Measurements from ENCODE around the gene RAB30. TPM values are rescaled to one million over a fixed set of nuclear protein-coding genes. Genes with fewer than 3 reads are reported as not detected.

The RAB30 gene
- total and polyA plus RNA-seq, 2 donors, result 4.5 to 7.5 TPM

- no peak overlapping the region for H3K27ac ChIP-seq (ENCODE audit: low read depth in 1 of 2, low read length in 1 of 2)
- no peaks in the 10 kb centered on the region for H3K36me3 ChIP-seq (ENCODE audit: control insufficient read depth in 2 of 2, insufficient read depth in 2 of 2, low read length in 1 of 2)
- no peaks in the 10 kb centered on the region for H3K27me3 ChIP-seq (ENCODE audit: control insufficient read depth in 2 of 2, insufficient read depth in 1 of 2, low read length in 1 of 2)
- no peaks in the 10 kb centered on the region for H3K9me3 ChIP-seq (ENCODE audit: control insufficient read depth in 2 of 2, insufficient read depth in 1 of 2, low read length in 1 of 2)
- no peak for DNase-seq (ENCODE audit: low read depth in 6 of 9, low spot score in 9 of 9)
- 91% methylated on average over 6 of the region's 6 CpGs for WGBS
- H3K4me1 ChIP-seq (ENCODE audit: control insufficient read depth in 2 of 2, insufficient read depth in 2 of 2, low read length in 2 of 2), result peaks cover 0 to 7% of the 10 kb centered on the region in 2 donors
- H3K4me3 ChIP-seq (ENCODE audit: low read length in 2 of 2), result no peak overlapping the region
Observed at GRCh38 chr11:83035070-83035854, 36.4 kb downstream of the RAB30 start.

- DNase-seq (ENCODE audit: low read depth in 6 of 9, low spot score in 9 of 9), result no peak
- Histone ChIP-seq H3K27ac (ENCODE audit: low read depth in 1 of 2, low read length in 1 of 2) (no peak overlapping the region), H3K9me3 (ENCODE audit: control insufficient read depth in 2 of 2, insufficient read depth in 1 of 2, low read length in 1 of 2) (no peaks in the 10 kb centered on the region), H3K36me3 (ENCODE audit: control insufficient read depth in 2 of 2, insufficient read depth in 2 of 2, low read length in 1 of 2) (no peaks in the 10 kb centered on the region), H3K27me3 (ENCODE audit: control insufficient read depth in 2 of 2, insufficient read depth in 1 of 2, low read length in 1 of 2) (no peaks in the 10 kb centered on the region), H3K4me1 (ENCODE audit: control insufficient read depth in 2 of 2, insufficient read depth in 2 of 2, low read length in 2 of 2) (peaks cover 0 to 7% of the 10 kb centered on the region in 2 donors), H3K4me3 (ENCODE audit: low read length in 2 of 2) (no peak overlapping the region)
Observed at GRCh38 chr11:83034673-83035014, 37.1 kb downstream of the RAB30 start.

DNA sequence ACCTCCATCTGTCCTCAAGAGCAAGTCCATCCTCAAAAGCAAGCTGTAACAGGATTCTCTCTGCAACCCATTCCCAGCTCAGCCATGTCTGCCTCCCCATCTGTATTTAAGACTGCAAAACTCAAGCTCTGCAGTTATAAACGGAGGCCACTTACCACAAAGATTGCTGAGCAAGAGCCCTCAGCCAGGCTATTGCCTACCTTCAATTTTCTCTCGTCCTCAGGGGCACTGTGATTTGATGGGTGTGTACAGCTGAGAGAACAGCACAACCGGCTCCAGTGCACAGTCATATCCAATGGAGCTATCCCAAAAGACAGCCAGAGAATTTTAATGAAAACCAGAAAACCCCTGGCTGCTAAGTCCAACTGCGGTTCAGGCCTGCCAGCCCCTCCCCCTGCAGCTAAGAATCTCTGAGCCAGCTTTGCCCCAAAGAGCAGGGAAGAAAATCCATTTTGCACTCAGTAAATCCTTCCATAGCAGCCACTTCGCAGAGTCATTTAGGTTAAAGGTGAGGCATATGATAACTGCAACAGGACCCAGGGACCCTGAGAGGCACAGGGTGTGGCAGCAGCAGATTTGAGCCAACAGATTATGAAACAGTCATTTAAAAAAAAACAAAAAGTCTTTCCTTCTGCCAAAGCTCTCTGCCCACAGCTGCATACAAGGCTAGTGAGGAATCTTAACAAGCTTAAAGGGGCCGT lies 37.6 kb downstream of the RAB30 start:
- no peak overlapping the region for H3K4me3 ChIP-seq (ENCODE audit: low read length in 2 of 2)
- H3K9me3 ChIP-seq (ENCODE audit: control insufficient read depth in 2 of 2, insufficient read depth in 1 of 2, low read length in 1 of 2), result no peaks in the 10 kb centered on the region
- peak overlapping the region; percentile 58 to 79 for H3K27ac ChIP-seq (ENCODE audit: low read depth in 1 of 2, low read length in 1 of 2)
- H3K4me1 ChIP-seq (ENCODE audit: control insufficient read depth in 2 of 2, insufficient read depth in 2 of 2, low read length in 2 of 2), result peaks cover 0 to 7% of the 10 kb centered on the region in 2 donors
- no peaks in the 10 kb centered on the region for H3K36me3 ChIP-seq (ENCODE audit: control insufficient read depth in 2 of 2, insufficient read depth in 2 of 2, low read length in 1 of 2)
- no peak for DNase-seq (ENCODE audit: low read depth in 6 of 9, low spot score in 9 of 9)
- no peaks in the 10 kb centered on the region for H3K27me3 ChIP-seq (ENCODE audit: control insufficient read depth in 2 of 2, insufficient read depth in 1 of 2, low read length in 1 of 2)
- 88% methylated on average over 6 of the region's 6 CpGs for WGBS

DNA sequence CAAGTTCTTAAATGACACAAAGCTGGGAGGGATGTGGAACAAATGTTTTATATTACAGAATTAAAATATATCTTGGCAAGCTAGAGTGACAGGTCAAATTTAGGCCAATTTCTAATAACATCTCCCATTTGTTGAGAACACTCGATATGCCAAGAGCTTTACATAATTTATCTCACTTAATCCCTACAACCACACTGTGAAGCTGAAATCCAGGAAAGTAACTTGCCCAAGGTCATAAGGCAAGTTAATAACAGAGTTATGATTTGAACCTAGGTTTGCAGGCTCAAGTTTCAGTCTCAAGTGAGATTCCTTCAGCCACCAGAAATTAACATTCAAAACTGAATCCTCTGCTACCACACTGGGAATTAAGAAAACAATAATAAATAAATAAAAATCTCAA lies 38.3 kb downstream of the RAB30 start:
- Histone ChIP-seq H3K27ac (ENCODE audit: low read depth in 1 of 2, low read length in 1 of 2) (peak overlapping the region in 1 of 2 donors; percentile 58), H3K27me3 (ENCODE audit: control insufficient read depth in 2 of 2, insufficient read depth in 1 of 2, low read length in 1 of 2) (no peaks in the 10 kb centered on the region), H3K36me3 (ENCODE audit: control insufficient read depth in 2 of 2, insufficient read depth in 2 of 2, low read length in 1 of 2) (no peaks in the 10 kb centered on the region), H3K4me1 (ENCODE audit: control insufficient read depth in 2 of 2, insufficient read depth in 2 of 2, low read length in 2 of 2) (peaks cover 0 to 7% of the 10 kb centered on the region in 2 donors), H3K4me3 (ENCODE audit: low read length in 2 of 2) (no peak overlapping the region), H3K9me3 (ENCODE audit: control insufficient read depth in 2 of 2, insufficient read depth in 1 of 2, low read length in 1 of 2) (no peaks in the 10 kb centered on the region)
- DNase-seq (ENCODE audit: low read depth in 6 of 9, low spot score in 9 of 9), result no peak
- 97% methylated on average over 1 of the region's 1 CpG for WGBS

DNA sequence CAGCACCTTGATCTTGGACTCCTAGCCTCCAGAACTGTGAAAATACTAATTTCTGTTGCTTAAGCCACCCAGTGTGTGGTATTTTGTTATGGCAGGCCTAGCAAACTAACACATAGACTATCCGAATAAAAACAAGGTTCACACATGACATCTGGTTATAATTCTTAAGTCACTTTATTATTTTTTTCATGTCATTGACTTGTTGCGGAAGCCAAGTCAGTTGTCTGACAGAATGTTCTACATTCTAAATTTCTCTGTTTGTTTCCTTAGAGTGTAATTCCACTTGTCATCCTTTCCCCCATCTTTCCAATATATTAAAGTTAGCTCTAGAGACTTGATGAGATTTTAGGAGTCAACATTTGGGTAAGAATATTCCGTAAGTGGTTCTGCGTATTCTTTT lies 40.6 kb downstream of the RAB30 start:
- H3K4me1 ChIP-seq (ENCODE audit: control insufficient read depth in 2 of 2, insufficient read depth in 2 of 2, low read length in 2 of 2), result peaks cover 0 to 7% of the 10 kb centered on the region in 2 donors
- no peaks in the 10 kb centered on the region for H3K9me3 ChIP-seq (ENCODE audit: control insufficient read depth in 2 of 2, insufficient read depth in 1 of 2, low read length in 1 of 2)
- DNase-seq (ENCODE audit: low read depth in 6 of 9, low spot score in 9 of 9), result no peak
- H3K4me3 ChIP-seq (ENCODE audit: low read length in 2 of 2), result no peak overlapping the region
- H3K36me3 ChIP-seq (ENCODE audit: control insufficient read depth in 2 of 2, insufficient read depth in 2 of 2, low read length in 1 of 2), result no peaks in the 10 kb centered on the region
- no peaks in the 10 kb centered on the region for H3K27me3 ChIP-seq (ENCODE audit: control insufficient read depth in 2 of 2, insufficient read depth in 1 of 2, low read length in 1 of 2)
- no peak overlapping the region for H3K27ac ChIP-seq (ENCODE audit: low read depth in 1 of 2, low read length in 1 of 2)
- WGBS, result 98% methylated on average over 4 of the region's 4 CpGs

GRCh38 chr11:83027794-83028193 lies 43.9 kb downstream of the RAB30 start:
- H3K4me1 ChIP-seq (ENCODE audit: control insufficient read depth in 2 of 2, insufficient read depth in 2 of 2, low read length in 2 of 2), result peaks cover 0 to 3% of the 10 kb centered on the region in 2 donors
- H3K36me3 ChIP-seq (ENCODE audit: control insufficient read depth in 2 of 2, insufficient read depth in 2 of 2, low read length in 1 of 2), result no peaks in the 10 kb centered on the region
- no peaks in the 10 kb centered on the region for H3K9me3 ChIP-seq (ENCODE audit: control insufficient read depth in 2 of 2, insufficient read depth in 1 of 2, low read length in 1 of 2)
- DNase-seq (ENCODE audit: low read depth in 6 of 9, low spot score in 9 of 9), result no peak
- no peaks in the 10 kb centered on the region for H3K27me3 ChIP-seq (ENCODE audit: control insufficient read depth in 2 of 2, insufficient read depth in 1 of 2, low read length in 1 of 2)
- no peak overlapping the region for H3K4me3 ChIP-seq (ENCODE audit: low read length in 2 of 2)
- H3K27ac ChIP-seq (ENCODE audit: low read depth in 1 of 2, low read length in 1 of 2), result no peak overlapping the region
- 91% methylated on average over 2 of the region's 2 CpGs for WGBS

GRCh38 chr11:83027289-83027688 lies 44.4 kb downstream of the RAB30 start:
- H3K4me3 ChIP-seq (ENCODE audit: low read length in 2 of 2), result no peak overlapping the region
- DNase-seq (ENCODE audit: low read depth in 6 of 9, low spot score in 9 of 9), result no peak
- H3K36me3 ChIP-seq (ENCODE audit: control insufficient read depth in 2 of 2, insufficient read depth in 2 of 2, low read length in 1 of 2), result no peaks in the 10 kb centered on the region
- H3K27ac ChIP-seq (ENCODE audit: low read depth in 1 of 2, low read length in 1 of 2), result no peak overlapping the region
- H3K4me1 ChIP-seq (ENCODE audit: control insufficient read depth in 2 of 2, insufficient read depth in 2 of 2, low read length in 2 of 2), result peaks cover 0 to 3% of the 10 kb centered on the region in 2 donors
- WGBS, result 97% methylated on average over 5 of the region's 5 CpGs
- no peaks in the 10 kb centered on the region for H3K9me3 ChIP-seq (ENCODE audit: control insufficient read depth in 2 of 2, insufficient read depth in 1 of 2, low read length in 1 of 2)
- H3K27me3 ChIP-seq (ENCODE audit: control insufficient read depth in 2 of 2, insufficient read depth in 1 of 2, low read length in 1 of 2), result no peaks in the 10 kb centered on the region

- DNase-seq (ENCODE audit: low read depth in 6 of 9, low spot score in 9 of 9), result no peak
- no peaks in the 10 kb centered on the region for H3K27me3 ChIP-seq (ENCODE audit: control insufficient read depth in 2 of 2, insufficient read depth in 1 of 2, low read length in 1 of 2)
- no peaks in the 10 kb centered on the region for H3K36me3 ChIP-seq (ENCODE audit: control insufficient read depth in 2 of 2, insufficient read depth in 2 of 2, low read length in 1 of 2)
- H3K9me3 ChIP-seq (ENCODE audit: control insufficient read depth in 2 of 2, insufficient read depth in 1 of 2, low read length in 1 of 2), result no peaks in the 10 kb centered on the region
- 98% methylated on average over 4 of the region's 4 CpGs for WGBS
- H3K4me1 ChIP-seq (ENCODE audit: control insufficient read depth in 2 of 2, insufficient read depth in 2 of 2, low read length in 2 of 2), result peaks cover 0 to 3% of the 10 kb centered on the region in 2 donors
- H3K4me3 ChIP-seq (ENCODE audit: low read length in 2 of 2), result no peak overlapping the region
- H3K27ac ChIP-seq (ENCODE audit: low read depth in 1 of 2, low read length in 1 of 2), result no peak overlapping the region
Observed at GRCh38 chr11:83026229-83026628, 45.5 kb downstream of the RAB30 start.

GRCh38 chr11:83025267-83025704 lies 46.4 kb downstream of the RAB30 start:
- no peaks in the 10 kb centered on the region for H3K36me3 ChIP-seq (ENCODE audit: control insufficient read depth in 2 of 2, insufficient read depth in 2 of 2, low read length in 1 of 2)
- H3K4me1 ChIP-seq (ENCODE audit: control insufficient read depth in 2 of 2, insufficient read depth in 2 of 2, low read length in 2 of 2), result peaks cover 0 to 3% of the 10 kb centered on the region in 2 donors
- 65% methylated on average over 2 of the region's 2 CpGs for WGBS
- no peak overlapping the region for H3K27ac ChIP-seq (ENCODE audit: low read depth in 1 of 2, low read length in 1 of 2)
- no peak for DNase-seq (ENCODE audit: low read depth in 6 of 9, low spot score in 9 of 9)
- no peak overlapping the region for H3K4me3 ChIP-seq (ENCODE audit: low read length in 2 of 2)
- H3K27me3 ChIP-seq (ENCODE audit: control insufficient read depth in 2 of 2, insufficient read depth in 1 of 2, low read length in 1 of 2), result no peaks in the 10 kb centered on the region
- H3K9me3 ChIP-seq (ENCODE audit: control insufficient read depth in 2 of 2, insufficient read depth in 1 of 2, low read length in 1 of 2), result no peaks in the 10 kb centered on the region

Data from thymus (tissue), 11 donors.